A673 (cell line): ENCODE results near the gene CD6. TPM values are rescaled to one million over a fixed set of nuclear protein-coding genes. Genes with fewer than 3 reads are reported as not detected.

ENCODE experiments used
- BruUV-seq: library from RNA; stranded (reverse); fragments of 400-500 nt; replicated peaks from 2 replicates; lab custom pipeline; 2021; lab: Mats Ljungman, UMichigan
- CTCF ChIA-PET: fragments of 300-600 bp; sonication (Branson Sonifier 250); formaldehyde crosslinking; loops from one replicate; lab custom pipeline; 2022; ENCODE audit warnings: antibody characterized with exemption; lab: Charles Lee
- POLR2A ChIA-PET: fragments of 300-600 bp; sonication (Branson Sonifier 250); formaldehyde crosslinking; loops from one replicate; lab custom pipeline; 2022; ENCODE audit warnings: antibody characterized with exemption; ENCODE audit not compliant: low non-redundant PET; lab: Charles Lee
- DNase-seq: peaks from one replicate; pipeline ENCODE4 v3.0.0-alpha.2; 2015; ENCODE audit warnings: low spot score
- H3K27ac ChIP-seq: fragments of 200-600 bp; sonication (generic); 2 replicates; pipeline ENCODE4 v1.5.1; 2016; ENCODE audit warnings: mixed run types, low read depth, mild to moderate bottlenecking, mixed read lengths, antibody characterized with exemption, low read length; ENCODE audit not compliant: poor library complexity, severe bottlenecking
- H3K27me3 ChIP-seq: fragments of 200-600 bp; sonication (generic); replicated peaks from 2 replicates; pipeline ENCODE4 v1.6.1; 2017; ENCODE audit warnings: mixed run types, low read depth, mild to moderate bottlenecking, mixed read lengths, antibody characterized with exemption, low read length; ENCODE audit not compliant: insufficient read depth, poor library complexity
- H3K36me3 ChIP-seq: fragments of 200-600 bp; sonication (generic); 2 replicates; pipeline ENCODE4 v1.6.1; 2016; ENCODE audit warnings: mixed run types, mild to moderate bottlenecking, mixed read lengths, antibody characterized with exemption, low read length; ENCODE audit not compliant: insufficient read depth, poor library complexity, severe bottlenecking
- H3K4me1 ChIP-seq: fragments of 200-600 bp; sonication (generic); 2 replicates; pipeline ENCODE4 v1.6.1; 2017; ENCODE audit warnings: mixed run types, mild to moderate bottlenecking, mixed read lengths, antibody characterized with exemption, low read length; ENCODE audit not compliant: insufficient read depth, poor library complexity, severe bottlenecking
- H3K4me3 ChIP-seq: fragments of 200-600 bp; sonication (generic); 2 replicates; pipeline ENCODE4 v1.5.1; 2016; ENCODE audit warnings: low read depth, mixed run types, mild to moderate bottlenecking, mixed read lengths, low read length; ENCODE audit not compliant: poor library complexity, severe bottlenecking
- H3K9me3 ChIP-seq: fragments of 200-600 bp; sonication (generic); 2 replicates; pipeline ENCODE4 v1.6.1; 2016; ENCODE audit warnings: mixed run types, low read depth, mild to moderate bottlenecking, mixed read lengths, antibody characterized with exemption, low read length; ENCODE audit not compliant: poor library complexity, severe bottlenecking
- CTCF ChIP-seq: fragments of 300-800, 200-600 bp; sonication (generic); conservative IDR thresholded peaks from 2 replicates; pipeline ENCODE4 v1.5.1; 2017; ENCODE audit warnings: low read depth, mild to moderate bottlenecking, antibody characterized with exemption, low read length, moderate library complexity, mixed read lengths
- EZH2 ChIP-seq: fragments of 200-600 bp; sonication (generic); IDR thresholded peaks from 2 replicates; pipeline ENCODE4 v1.6.1; 2017; ENCODE audit warnings: borderline replicate concordance, low read depth, mild to moderate bottlenecking, mixed read lengths, antibody characterized with exemption, low read length; ENCODE audit not compliant: poor library complexity, severe bottlenecking
- intact Hi-C: fragments of 100-400 bp; cut with micrococcal nuclease; formaldehyde crosslinking; loops from one replicate; pipeline ENCODE4 v1.10.0; 2022; ENCODE audit not compliant: unreplicated experiment
- total RNA-seq: library from RNA; stranded (reverse); gene quantifications from 2 replicates; pipeline ENCODE4 v1.2.3, GENCODE V29; 2021

CD6 gene
- total RNA-seq, 1 experiment from 2014 or later: not detected

DNA sequence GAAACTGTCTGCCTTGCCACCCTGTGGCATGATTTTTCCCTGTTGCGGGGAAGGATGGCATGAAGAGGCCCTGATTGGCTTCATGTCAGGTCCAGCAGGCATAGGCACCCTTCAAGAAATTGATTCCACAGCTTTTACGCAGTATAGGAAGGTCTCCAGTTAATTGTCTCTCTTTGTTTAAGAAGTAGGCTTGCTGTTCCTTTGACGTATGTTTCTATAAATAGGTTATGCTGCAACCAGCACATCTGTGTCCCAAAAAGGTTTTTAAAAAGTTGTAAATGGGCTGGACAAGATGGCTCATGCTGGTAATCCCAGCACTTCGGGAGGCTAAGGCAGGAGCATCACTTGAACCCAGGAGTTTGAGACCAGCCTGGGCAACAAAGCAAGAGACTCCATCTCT is 62.6 kb downstream of the CD6 start:
- DNase-seq: no peak
- H3K4me1 ChIP-seq: no peaks in the 10 kb centered on the region
- TF ChIP-seq CTCF (no peak), EZH2 (no peak)
- no peak overlapping the region for H3K4me3 ChIP-seq
- no peaks in the 10 kb centered on the region for H3K27me3 ChIP-seq
- BruUV-seq: no TSS peak
- H3K27ac ChIP-seq: no peak overlapping the region
- no peaks in the 10 kb centered on the region for H3K36me3 ChIP-seq
- H3K9me3 ChIP-seq: no peaks in the 10 kb centered on the region
- intact Hi-C loops: no loop called here
- ChIA-PET POLR2A (no interaction called here), CTCF (no interaction called here)

DNA sequence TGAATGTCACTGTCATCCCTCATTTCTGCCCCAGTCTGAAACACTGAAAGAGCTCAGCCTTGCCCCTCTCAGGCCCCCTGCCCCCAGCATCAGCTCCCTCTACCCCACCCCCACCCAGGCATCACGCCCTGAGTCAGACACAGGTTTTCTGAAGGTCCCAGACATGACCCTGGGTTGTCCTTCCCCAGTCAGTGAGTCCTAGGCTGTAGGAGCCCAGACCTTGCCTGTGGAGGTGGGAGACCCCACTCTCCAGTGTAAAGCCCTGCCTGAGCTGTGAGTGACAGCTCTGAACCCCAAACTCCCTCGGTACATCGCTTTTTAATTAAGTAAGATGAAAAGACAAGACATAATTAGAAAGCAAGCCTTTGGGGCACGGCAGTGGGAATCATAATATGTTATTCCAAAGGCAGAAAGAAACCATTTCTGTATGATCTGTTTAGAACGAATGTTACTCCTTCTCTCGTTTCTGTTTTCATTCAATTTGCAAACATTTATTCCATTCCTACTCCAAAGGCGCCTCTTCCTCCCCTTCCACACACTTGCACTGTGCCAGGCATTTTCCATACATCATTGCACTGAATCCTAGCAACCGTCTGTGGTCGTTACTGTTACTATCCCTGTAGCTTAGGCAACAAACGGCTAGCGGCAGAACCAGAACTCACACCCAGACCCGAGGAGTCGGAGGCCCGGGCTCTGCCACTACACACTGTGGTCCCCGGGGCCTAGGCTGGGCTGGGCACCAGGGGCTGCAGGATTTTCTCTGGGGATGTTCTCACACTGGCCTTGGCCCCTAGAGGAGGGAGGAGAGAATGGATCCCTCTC is 63.4 kb downstream of the CD6 start:
- no peak overlapping the region for H3K4me3 ChIP-seq
- H3K4me1 ChIP-seq: no peaks in the 10 kb centered on the region
- TF ChIP-seq EZH2 (no peak), CTCF (no peak)
- no TSS peak for BruUV-seq
- CTCF ChIA-PET: no interaction called here
- H3K9me3 ChIP-seq: no peaks in the 10 kb centered on the region
- intact Hi-C loops: no loop called here
- no peaks in the 10 kb centered on the region for H3K27me3 ChIP-seq
- H3K36me3 ChIP-seq: no peaks in the 10 kb centered on the region
- DNase-seq: no peak
- POLR2A ChIA-PET: no interaction called here
- no peak overlapping the region for H3K27ac ChIP-seq

DNA sequence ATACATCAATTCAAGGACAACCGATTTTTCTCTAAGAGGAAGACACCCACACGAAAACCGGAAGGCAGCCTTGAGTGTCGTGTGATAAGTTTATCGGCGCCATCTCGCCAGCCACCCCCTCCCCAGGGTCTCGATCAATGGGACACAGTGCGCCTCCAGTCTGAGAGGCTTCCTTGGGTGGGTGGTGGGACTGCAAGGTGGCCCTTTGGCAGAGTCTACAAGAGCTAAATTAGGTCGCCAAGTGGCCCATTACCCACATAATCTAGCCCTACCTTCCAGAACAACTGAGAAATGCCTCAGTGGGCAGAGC is 64.0 kb downstream of the CD6 start:
- Histone ChIP-seq H3K27me3 (no peaks in the 10 kb centered on the region), H3K9me3 (no peaks in the 10 kb centered on the region), H3K36me3 (no peaks in the 10 kb centered on the region), H3K4me1 (no peaks in the 10 kb centered on the region), H3K4me3 (no peak overlapping the region), H3K27ac (no peak overlapping the region)
- no peak for DNase-seq
- ChIA-PET CTCF (no interaction called here), POLR2A (no interaction called here)
- no TSS peak for BruUV-seq
- intact Hi-C loops: no loop called here
- TF ChIP-seq CTCF (no peak), EZH2 (no peak)
